Measurements from ENCODE around the gene LENG1. TPM values are rescaled to one million over a fixed set of nuclear protein-coding genes. Genes with fewer than 3 reads are reported as not detected.

LENG1 gene
- total RNA-seq, 1 experiment from 2014 or later = 7.6 TPM

DNA sequence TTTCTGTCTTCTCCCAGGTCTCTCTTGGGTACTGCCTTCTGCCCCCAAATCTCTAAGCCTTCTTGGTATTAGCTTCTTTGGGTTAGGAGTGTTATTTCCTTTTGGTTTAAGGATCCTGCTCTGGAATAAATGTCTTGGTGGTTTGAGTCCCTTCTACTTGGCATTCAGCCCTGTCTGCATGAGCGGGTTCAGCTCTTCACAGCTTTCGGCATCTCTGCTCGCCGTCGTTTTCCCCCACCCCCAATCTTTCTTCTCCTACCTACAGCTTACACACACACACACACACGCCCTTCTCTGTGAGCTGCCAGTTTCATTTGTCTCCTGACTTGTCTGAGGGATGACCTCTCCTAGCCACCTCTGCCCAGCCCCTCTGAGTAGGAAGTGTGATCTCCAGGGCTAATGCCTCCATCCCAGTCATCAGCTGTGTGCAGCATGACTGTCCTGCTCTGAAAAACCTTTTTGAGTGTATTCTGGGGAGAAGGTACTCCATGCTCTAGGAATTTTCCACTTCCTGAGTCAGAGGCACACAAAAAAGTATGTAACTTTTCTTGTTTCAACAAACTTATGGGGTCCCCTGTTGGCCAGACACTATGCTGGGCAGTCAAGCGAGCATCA is 17.2 kb downstream of the LENG1 start (continued):
- TF ChIP-seq CTCF (IDR thresholded peaks at IDR 0.05 in 2 of 3, conservative IDR thresholded peaks at IDR 0.05 in 1 of 3; ENCODE audit: borderline replicate concordance in 1 of 3, insufficient read depth in 1 of 3, low read depth in 2 of 3, low read length in 2 of 3) = no peak
- no peak for TF ChIP-seq SP1 (IDR thresholded peaks at IDR 0.05; ENCODE audit: low read depth)
- no peak for TF ChIP-seq JUND (IDR thresholded peaks at IDR 0.05)
- TF ChIP-seq FOSL1 (IDR thresholded peaks at IDR 0.05; ENCODE audit: low read depth) = no peak

GRCh38 chr19:54141356-54141755 is 18.2 kb downstream of the LENG1 start:
- POLR2A ChIA-PET = no interaction called here

More at GRCh38 chr19:54141356-54141755, 18.2 kb downstream of the LENG1 start:
- no peak overlapping the region for H3K4me3 ChIP-seq (replicated peaks in 1 of 2; ENCODE audit: low read depth in 1 of 2, low read length in 2 of 2)
- no peak overlapping the region for H3K27ac ChIP-seq (ENCODE audit: low read depth, low read length)
- no peaks in the 10 kb centered on the region for H3K9me2 ChIP-seq (ENCODE audit: insufficient read depth)
- ATAC-seq = no peak
- H3K9me3 ChIP-seq (ENCODE audit: control insufficient read depth in 1 of 2, insufficient read depth in 1 of 2, low read depth in 1 of 2, low read length in 2 of 2) = no peaks in the 10 kb centered on the region
- intact Hi-C loops (cut with micrococcal nuclease) = no loop called here
- TF ChIP-seq POLR2A (IDR thresholded peaks at IDR 0.05; ENCODE audit: borderline replicate concordance, extremely low read depth, insufficient read depth, insufficient read length) (no peak), EZH2 (IDR thresholded peaks at IDR 0.05) (no peak), CEBPB (IDR thresholded peaks at IDR 0.05; ENCODE audit: low read depth) (no peak), CBX3 (IDR thresholded peaks at IDR 0.05; ENCODE audit: low read depth) (no peak), EZH2phosphoT487 (IDR thresholded peaks at IDR 0.05; ENCODE audit: borderline replicate concordance) (no peak), REST (IDR thresholded peaks at IDR 0.05; ENCODE audit: low read depth) (no peak), JUND (IDR thresholded peaks at IDR 0.05) (no peak), ZNF274 (IDR thresholded peaks at IDR 0.05; ENCODE audit: low read depth, low read length) (no peak)
- TF ChIP-seq, protein P1, sequence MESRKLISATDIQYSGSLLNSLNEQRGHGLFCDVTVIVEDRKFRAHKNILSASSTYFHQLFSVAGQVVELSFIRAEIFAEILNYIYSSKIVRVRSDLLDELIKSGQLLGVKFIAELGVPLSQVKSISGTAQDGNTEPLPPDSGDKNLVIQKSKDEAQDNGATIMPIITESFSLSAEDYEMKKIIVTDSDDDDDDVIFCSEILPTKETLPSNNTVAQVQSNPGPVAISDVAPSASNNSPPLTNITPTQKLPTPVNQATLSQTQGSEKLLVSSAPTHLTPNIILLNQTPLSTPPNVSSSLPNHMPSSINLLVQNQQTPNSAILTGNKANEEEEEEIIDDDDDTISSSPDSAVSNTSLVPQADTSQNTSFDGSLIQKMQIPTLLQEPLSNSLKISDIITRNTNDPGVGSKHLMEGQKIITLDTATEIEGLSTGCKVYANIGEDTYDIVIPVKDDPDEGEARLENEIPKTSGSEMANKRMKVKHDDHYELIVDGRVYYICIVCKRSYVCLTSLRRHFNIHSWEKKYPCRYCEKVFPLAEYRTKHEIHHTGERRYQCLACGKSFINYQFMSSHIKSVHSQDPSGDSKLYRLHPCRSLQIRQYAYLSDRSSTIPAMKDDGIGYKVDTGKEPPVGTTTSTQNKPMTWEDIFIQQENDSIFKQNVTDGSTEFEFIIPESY (IDR thresholded peaks at IDR 0.05; ENCODE audit: extremely low read depth, insufficient replicate concordance, low read length) = no peak
- H3K4me2 ChIP-seq (ENCODE audit: low read length) = no peak overlapping the region
- no peaks in the 10 kb centered on the region for H3K27me3 ChIP-seq (ENCODE audit: insufficient read depth, low read length)
- peaks cover 46 to 55% of the 10 kb centered on the region in 2 experiments; a peak in 3 of 4 replicates for H3K36me3 ChIP-seq (ENCODE audit: control insufficient read depth in 1 of 2, insufficient read depth in 2 of 2, low read length in 2 of 2)
- H3K9ac ChIP-seq (ENCODE audit: low read length) = no peak overlapping the region
- no peak overlapping the region for H2AFZ ChIP-seq (ENCODE audit: low read depth, low read length, poor library complexity, severe bottlenecking)
- no TSS peak for BruUV-seq (replicated peaks)
- DNase-seq (ENCODE audit: low read depth, low spot score) = no peak
- H3K4me1 ChIP-seq (ENCODE audit: control insufficient read depth in 1 of 2, insufficient read depth in 2 of 2, low read length in 2 of 2) = peaks cover 7 to 19% of the 10 kb centered on the region in 2 experiments
- ChIA-PET RAD21 (ENCODE audit: low non-redundant PET in 1 of 2, low total read pairs in 2 of 2, uncharacterized antibody in 2 of 2, unreplicated experiment in 2 of 2) (no interaction called here), CTCF (no interaction called here)
- no peaks in the 10 kb centered on the region for H4K20me1 ChIP-seq (ENCODE audit: insufficient read depth)
- peaks cover 61% of the 10 kb centered on the region for H3K79me2 ChIP-seq (ENCODE audit: insufficient read depth, low read length)

Measured in HCT116 (cell line).